Panc1 (cell line): Measurements from ENCODE around the gene AMDHD1. TPM values are rescaled to one million over a fixed set of nuclear protein-coding genes. Genes with fewer than 3 reads are reported as not detected.
A peak's percentile ranks its signal among the peaks of the same experiment; 100 is the strongest.

ENCODE experiments used
- ATAC-seq: fragments of 200-7000 bp; cut with Tn5 transposase; 2 replicates; pipeline ENCODE4 v1.9.1; 2020; ENCODE audit warnings: mild to moderate bottlenecking, moderate library complexity
- BruUV-seq: library from RNA; stranded (reverse); fragments of 400-500 nt; replicated peaks from 2 replicates; lab custom pipeline; 2021; lab: Mats Ljungman, UMichigan
- CTCF ChIA-PET: fragments of 300-600 bp; sonication (Branson Sonifier 250); formaldehyde crosslinking; loops from one replicate; lab custom pipeline; 2022; ENCODE audit warnings: antibody characterized with exemption; lab: Charles Lee
- POLR2A ChIA-PET: fragments of 300-600 bp; sonication (Branson Sonifier 250); formaldehyde crosslinking; loops from one replicate; lab custom pipeline; 2022; ENCODE audit warnings: antibody characterized with exemption; lab: Charles Lee
- DNase-seq: peaks from one replicate; pipeline ENCODE4 v3.0.0-alpha.2; 2010; ENCODE audit warnings: low read depth, low spot score
- H3K27ac ChIP-seq: 2 replicates; pipeline ENCODE4 v1.5.1; 2011; ENCODE audit warnings: mild to moderate bottlenecking, low read length, inconsistent platforms
- H3K27me3 ChIP-seq: fragments of 200-500 bp; sonication (Bioruptor generic); 2 replicates; pipeline ENCODE4 v1.6.0; 2014; ENCODE audit warnings: low read length, inconsistent platforms; ENCODE audit not compliant: control insufficient read depth, insufficient read depth
- H3K36me3 ChIP-seq: fragments of 200-500 bp; sonication (Bioruptor generic); 2 replicates; pipeline ENCODE4 v1.5.1; 2014; ENCODE audit warnings: inconsistent platforms, mild to moderate bottlenecking, low read length, moderate library complexity; ENCODE audit not compliant: control insufficient read depth, insufficient read depth
- H3K4me1 ChIP-seq: 2 replicates; pipeline ENCODE4 v1.5.1; 2011; ENCODE audit warnings: inconsistent platforms, mild to moderate bottlenecking, low read length, moderate library complexity; ENCODE audit not compliant: control insufficient read depth, insufficient read depth
- H3K4me3 ChIP-seq, 2 experiments: 2 replicates each; pipeline ENCODE4 v1.5.1; 2011 to 2012; ENCODE audit warnings: low read depth in 2 of 2, low read length in 2 of 2, mild to moderate bottlenecking in 2 of 2, inconsistent platforms in 1 of 2, moderate library complexity in 1 of 2
- H3K9me3 ChIP-seq: fragments of 200-500 bp; sonication (Bioruptor generic); 2 replicates; pipeline ENCODE4 v1.5.1; 2014; ENCODE audit warnings: low read depth, mild to moderate bottlenecking, inconsistent platforms, low read length, moderate library complexity; ENCODE audit not compliant: control insufficient read depth, insufficient read depth
- CTCF ChIP-seq: fragments of 450-650 bp; IDR thresholded peaks from 2 replicates; pipeline ENCODE4 v1.5.1; 2017; ENCODE audit warnings: mild to moderate bottlenecking
- POLR2AphosphoS5 ChIP-seq: IDR thresholded peaks from 2 replicates; pipeline ENCODE4 v1.6.1; 2012; ENCODE audit warnings: mild to moderate bottlenecking, low read depth, low read length, moderate library complexity
- REST ChIP-seq, 2 experiments: IDR thresholded peaks; 2 replicates each; pipeline ENCODE4 v1.6.1; 2011 to 2012; ENCODE audit warnings: low read depth in 2 of 2, control low read depth in 1 of 2, low read length in 1 of 2, mild to moderate bottlenecking in 1 of 2, moderate library complexity in 1 of 2; ENCODE audit not compliant: insufficient read depth in 1 of 2
- SIN3A ChIP-seq: IDR thresholded peaks from 2 replicates; pipeline ENCODE4 v1.6.1; 2012; ENCODE audit warnings: low read depth, mild to moderate bottlenecking, low read length, moderate library complexity, borderline replicate concordance; ENCODE audit not compliant: insufficient read depth
- TCF7L2 ChIP-seq: IDR thresholded peaks from 2 replicates; pipeline ENCODE4 v1.6.1; 2011; ENCODE audit warnings: mild to moderate bottlenecking, low read depth, low read length, inconsistent platforms
- in situ Hi-C: cut with HindIII; loops from 2 replicates; pipeline ENCODE4 v1.10.0; 2016; ENCODE audit warnings: low sequenced_read_pairs, low pct_unique_long_range_greater_than_20kb
- intact Hi-C: fragments of 100-400 bp; cut with micrococcal nuclease; formaldehyde crosslinking; loops from one replicate; pipeline ENCODE4 v1.10.0; 2022; ENCODE audit not compliant: unreplicated experiment
- total RNA-seq: library from RNA; stranded (reverse); gene quantifications from one replicate; pipeline ENCODE4 v1.2.1, GENCODE V29; 2021; ENCODE audit not compliant: unreplicated experiment

Gene AMDHD1
- total RNA-seq, 1 experiment from 2014 or later = 0.54 TPM

- in situ Hi-C loops (no loop called here), intact Hi-C loops (no loop called here)
- no peak for ATAC-seq
- Histone ChIP-seq H3K27ac (no peak overlapping the region), H3K4me3 (no peak overlapping the region), H3K9me3 (no peaks in the 10 kb centered on the region), H3K36me3 (no peaks in the 10 kb centered on the region), H3K27me3 (peaks cover 2% of the 10 kb centered on the region; the same call in 1 of the 2 replicates), H3K4me1 (no peaks in the 10 kb centered on the region)
- CTCF ChIA-PET = interaction anchor here (0.5 kb wide), 1 partner anchor 188 kb away, joined by 3 read pairs; no protein-coding TSS in a partner anchor
- BruUV-seq = no TSS peak
- no peak for TF ChIP-seq REST (IDR thresholded peaks at IDR 0.05; ENCODE audit: insufficient read depth in 1 of 2, low read depth in 2 of 2, low read length in 1 of 2)
- no peak for TF ChIP-seq CTCF
- no peak for TF ChIP-seq POLR2AphosphoS5
- no peak for TF ChIP-seq TCF7L2
- no peak for DNase-seq
- POLR2A ChIA-PET = no interaction called here
Measured at GRCh38 chr12:95962222-95962621, 19.1 kb downstream of the AMDHD1 start.

- no peak overlapping the region for H3K4me3 ChIP-seq
- H3K27me3 ChIP-seq = peaks cover 2% of the 10 kb centered on the region; the same call in 1 of the 2 replicates
- BruUV-seq = no TSS peak
- no peak overlapping the region for H3K27ac ChIP-seq
- POLR2A ChIA-PET = no interaction called here
- H3K36me3 ChIP-seq = no peaks in the 10 kb centered on the region
- peak; percentile 77; the same call in 1 of the 2 replicates for ATAC-seq
- TF ChIP-seq TCF7L2 (no peak), REST (IDR thresholded peaks at IDR 0.05; ENCODE audit: insufficient read depth in 1 of 2, low read depth in 2 of 2, low read length in 1 of 2) (no peak), POLR2AphosphoS5 (no peak), CTCF (peak; percentile 60), SIN3A (no peak)
- no peaks in the 10 kb centered on the region for H3K9me3 ChIP-seq
- in situ Hi-C loops = no loop called here
- CTCF ChIA-PET = no interaction called here
- H3K4me1 ChIP-seq = no peaks in the 10 kb centered on the region
- intact Hi-C loops = no loop called here
- DNase-seq = no peak
Measured at GRCh38 chr12:95963096-95963495, 20.0 kb downstream of the AMDHD1 start.
